IMR-90 (cell line): Measurements from ENCODE around the gene XRN1. TPM values are rescaled to one million over a fixed set of nuclear protein-coding genes. Genes with fewer than 3 reads are reported as not detected.

Experiments
- ATAC-seq: fragments of 200-7000 bp; cut with Tn5 transposase; 2 replicates; pipeline ENCODE4 v1.9.1; 2020; ENCODE audit warnings: low read depth, mild to moderate bottlenecking, moderate library complexity
- BruUV-seq: library from RNA; stranded (reverse); fragments of 400-500 nt; replicated peaks from 2 replicates; lab custom pipeline; 2021; lab: Mats Ljungman, UMichigan
- CTCF ChIA-PET: fragments of 300-600 bp; formaldehyde crosslinking; extraction: SDS; loops from one replicate; lab custom pipeline; 2021; ENCODE audit warnings: antibody characterized with exemption; lab: Yijun Ruan, JAX
- POLR2A ChIA-PET: fragments of 300-600 bp; sonication (Branson Sonifier 250); formaldehyde crosslinking; loops from one replicate; lab custom pipeline; 2022; ENCODE audit warnings: antibody characterized with exemption; ENCODE audit not compliant: unreplicated experiment; lab: Charles Lee
- DNase-seq: peaks from one replicate; pipeline ENCODE4 v3.0.0; 2013
- H2AFZ ChIP-seq: replicated peaks from 2 replicates; pipeline ENCODE3; 2013; ENCODE audit warnings: low read length, mild to moderate bottlenecking; ENCODE audit not compliant: poor library complexity
- H2AK5ac ChIP-seq: 2 replicates; pipeline ENCODE4 v1.6.1; 2013; ENCODE audit warnings: low read depth, low read length, inconsistent platforms
- H2AK9ac ChIP-seq: replicated peaks from 2 replicates; pipeline ENCODE3; 2013; ENCODE audit warnings: mild to moderate bottlenecking, low read depth, low read length, moderate library complexity; ENCODE audit not compliant: poor library complexity
- H2BK120ac ChIP-seq: 2 replicates; pipeline ENCODE4 v1.6.1; 2013; ENCODE audit warnings: low read depth, low read length, inconsistent platforms
- H2BK15ac ChIP-seq: 3 replicates; pipeline ENCODE4 v1.6.1; 2013; ENCODE audit warnings: low read depth, low read length, inconsistent platforms
- H2BK20ac ChIP-seq: 2 replicates; pipeline ENCODE4 v1.6.1; 2013; ENCODE audit warnings: low read depth, mild to moderate bottlenecking, inconsistent platforms, low read length, moderate library complexity
- H2BK5ac ChIP-seq: 2 replicates; pipeline ENCODE4 v1.6.1; 2013; ENCODE audit warnings: mild to moderate bottlenecking, low read depth, low read length, inconsistent platforms; ENCODE audit not compliant: poor library complexity, severe bottlenecking
- H3K14ac ChIP-seq: replicated peaks from 2 replicates; pipeline ENCODE4 v1.6.1; 2013; ENCODE audit warnings: low read depth, low read length, inconsistent platforms
- H3K18ac ChIP-seq: 2 replicates; pipeline ENCODE4 v1.6.1; 2013; ENCODE audit warnings: low read depth, low read length, control low read depth
- H3K23ac ChIP-seq: 2 replicates; pipeline ENCODE4 v1.6.1; 2013; ENCODE audit warnings: low read depth, low read length, inconsistent platforms
- H3K27ac ChIP-seq: 2 replicates; pipeline ENCODE4 v1.5.1; 2013; ENCODE audit warnings: mild to moderate bottlenecking, control low read depth, low read length; ENCODE audit not compliant: insufficient read depth
- H3K27me3 ChIP-seq: 2 replicates; pipeline ENCODE4 v1.6.1; 2013; ENCODE audit warnings: low read length; ENCODE audit not compliant: control insufficient read depth, insufficient read depth
- H3K36me3 ChIP-seq: 2 replicates; pipeline ENCODE4 v1.6.1; 2013; ENCODE audit warnings: low read length, mixed read lengths; ENCODE audit not compliant: control insufficient read depth, insufficient read depth
- H3K4ac ChIP-seq: 2 replicates; pipeline ENCODE4 v1.6.1; 2013; ENCODE audit warnings: low read depth, low read length, inconsistent platforms
- H3K4me1 ChIP-seq: 2 replicates; pipeline ENCODE4 v1.6.1; 2013; ENCODE audit warnings: low read length, mixed read lengths; ENCODE audit not compliant: control insufficient read depth, insufficient read depth
- H3K4me2 ChIP-seq: 2 replicates; pipeline ENCODE4 v1.6.1; 2013; ENCODE audit warnings: low read depth, mild to moderate bottlenecking, control low read depth, low read length, moderate library complexity
- H3K4me3 ChIP-seq: 2 replicates; pipeline ENCODE4 v1.5.1; 2013; ENCODE audit warnings: low read depth, mild to moderate bottlenecking, control low read depth, low read length, moderate library complexity; ENCODE audit not compliant: insufficient read depth
- H3K56ac ChIP-seq: 2 replicates; pipeline ENCODE4 v1.6.1; 2013; ENCODE audit warnings: low read length, inconsistent platforms; ENCODE audit not compliant: insufficient read depth; ENCODE audit errors: extremely low read depth
- H3K79me1 ChIP-seq, 2 experiments: 2 replicates each; pipeline ENCODE4 v1.6.1; 2013; ENCODE audit warnings: low read length in 2 of 2, inconsistent platforms in 1 of 2, low read depth in 1 of 2
- H3K9ac ChIP-seq: 2 replicates; pipeline ENCODE4 v1.6.1; 2013; ENCODE audit warnings: low read depth, low read length, control low read depth
- H3K9me1 ChIP-seq: 2 replicates; pipeline ENCODE4 v1.6.1; 2013; ENCODE audit warnings: low read length, inconsistent platforms; ENCODE audit not compliant: insufficient read depth
- H3K9me3 ChIP-seq: 2 replicates; pipeline ENCODE4 v1.6.1; 2013; ENCODE audit warnings: low read length; ENCODE audit not compliant: control insufficient read depth, insufficient read depth
- H4K20me1 ChIP-seq: 2 replicates; pipeline ENCODE4 v1.6.1; 2013; ENCODE audit warnings: low read length, inconsistent platforms; ENCODE audit not compliant: insufficient read depth
- H4K5ac ChIP-seq: 2 replicates; pipeline ENCODE4 v1.6.1; 2013; ENCODE audit warnings: mild to moderate bottlenecking, low read depth, low read length, control low read depth
- H4K8ac ChIP-seq, 2 experiments: 2 replicates each; pipeline ENCODE4 v1.6.1; 2013; ENCODE audit warnings: low read depth in 2 of 2, low read length in 2 of 2, control low read depth in 1 of 2, inconsistent platforms in 1 of 2
- H4K91ac ChIP-seq: 2 replicates; pipeline ENCODE4 v1.6.1; 2013; ENCODE audit warnings: low read depth, low read length, inconsistent platforms; ENCODE audit not compliant: insufficient read depth
- BHLHE40 ChIP-seq: fragments of 150-350 bp; IDR thresholded peaks from 2 replicates; pipeline ENCODE4 v1.6.1; 2016; ENCODE audit warnings: mild to moderate bottlenecking, low read depth, low read length
- CHD1 ChIP-seq: IDR thresholded peaks from 2 replicates; pipeline ENCODE4 v1.6.1; 2012; ENCODE audit warnings: low read depth, low read length, improper control_type of control experiment
- CTCF ChIP-seq: conservative IDR thresholded peaks from 2 replicates; pipeline ENCODE4 v1.5.1; 2012; ENCODE audit warnings: mild to moderate bottlenecking, low read depth, low read length, improper control_type of control experiment
- FOS ChIP-seq: fragments of 150-350 bp; IDR thresholded peaks from 2 replicates; pipeline ENCODE4 v1.6.1; 2016; ENCODE audit warnings: low read depth, low read length
- MAFK ChIP-seq: IDR thresholded peaks from 2 replicates; pipeline ENCODE4 v1.6.1; 2012; ENCODE audit warnings: low read depth, low read length, improper control_type of control experiment
- MXI1 ChIP-seq: IDR thresholded peaks from 2 replicates; pipeline ENCODE4 v1.6.1; 2012; ENCODE audit warnings: low read depth, mild to moderate bottlenecking, low read length, moderate library complexity, borderline replicate concordance
- RAD21 ChIP-seq: IDR thresholded peaks from 2 replicates; pipeline ENCODE4 v1.6.1; 2012; ENCODE audit warnings: low read length, improper control_type of control experiment
- RCOR1 ChIP-seq: IDR thresholded peaks from 2 replicates; pipeline ENCODE4 v1.6.1; 2012; ENCODE audit warnings: mild to moderate bottlenecking, low read length, improper control_type of control experiment; ENCODE audit not compliant: insufficient replicate concordance
- SMC3 ChIP-seq: fragments of 150-350 bp; IDR thresholded peaks from 2 replicates; pipeline ENCODE4 v1.6.1; 2016; ENCODE audit warnings: low read depth, mild to moderate bottlenecking, antibody characterized with exemption, low read length, moderate library complexity
- WGBS, 2 experiments: methylation state at CpG; one replicate each; pipeline versions ENCODE4 v1.1.5 to v1.1.7; 2013; ENCODE audit warnings: missing lambda C conversion rate in 2 of 2; ENCODE audit not compliant: insufficient read length in 1 of 2; ENCODE audit errors: extremely low coverage in 2 of 2; 5-methylcytosine and 5-hydroxymethylcytosine counted together
- dilution Hi-C: fragments of 300-500 bp; cut with HindIII; formaldehyde crosslinking; loops from one replicate; pipeline ENCODE4 v1.14.3; 2018; ENCODE audit warnings: low sequenced_read_pairs; ENCODE audit not compliant: unreplicated experiment
- in situ Hi-C: fragments of 300-500 bp; cut with MboI; formaldehyde crosslinking; loops from 3 replicates; pipeline ENCODE4 v1.14.3; 2019; ENCODE audit warnings: low sequenced_read_pairs, inconsistent platforms, mixed read lengths
- intact Hi-C: fragments of 100-400 bp; cut with micrococcal nuclease; formaldehyde crosslinking; loops from 2 replicates; pipeline ENCODE4 v1.10.0; 2022
- polyA plus RNA-seq, 3 experiments: library from polyadenylated mRNA; depleted of rRNA; stranded (reverse); fragments of >200 nt; gene quantifications; 2 replicates each; pipeline ENCODE4 v1.2.3, GENCODE V29; 2012; ENCODE audit warnings: low replicate concordance in 1 of 3
- total RNA-seq: library from RNA; depleted of rRNA; stranded (reverse); fragments of >200 nt; gene quantifications from 2 replicates; pipeline ENCODE4 v1.2.3, GENCODE V29; 2012

The XRN1 gene
- total and polyA plus RNA-seq, 2 of the 4 experiments (the other 2 are of a cell fraction) = 6.0 to 21.5 TPM

DNA sequence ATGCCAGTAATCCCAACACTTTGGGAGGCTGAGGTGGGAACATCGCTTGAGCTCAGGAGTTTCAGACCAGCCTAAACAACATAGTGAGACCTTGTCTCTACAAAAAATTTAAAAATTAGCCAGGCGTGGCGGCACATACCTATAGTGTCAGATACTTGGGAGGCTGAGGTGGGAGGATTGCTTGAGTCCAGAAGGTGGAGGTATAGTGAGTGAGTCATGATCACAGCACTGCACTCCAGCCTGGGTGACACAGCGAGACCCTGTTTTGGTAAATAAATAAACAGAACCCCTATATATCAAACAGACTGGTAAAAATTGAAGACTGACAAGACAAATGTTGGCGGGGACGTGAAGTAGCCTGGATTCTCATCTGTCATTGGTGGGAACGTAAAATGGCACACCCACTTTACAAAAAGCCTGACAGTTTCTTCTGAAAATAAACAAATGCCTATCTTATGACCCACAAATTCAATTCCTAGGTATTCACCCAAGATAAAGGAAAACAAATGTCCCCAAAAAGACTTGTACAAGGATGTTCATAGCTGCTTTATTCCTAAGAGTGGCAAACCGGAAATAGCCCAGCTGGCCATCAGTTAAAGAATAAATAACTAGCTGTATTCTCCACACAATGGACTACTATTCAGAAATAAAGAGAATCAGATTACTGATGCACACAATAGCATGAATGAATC is 175.5 kb downstream of the XRN1 start (continued):
- TF ChIP-seq MXI1 = no peak

- Histone ChIP-seq H3K4me1 (peaks cover 2% of the 10 kb centered on the region), H2AFZ (no peak overlapping the region), H4K91ac (no peak overlapping the region), H3K9me1 (no peaks in the 10 kb centered on the region), H3K4me2 (no peak overlapping the region), H4K5ac (no peak overlapping the region), H3K9ac (no peak overlapping the region), H3K79me1 (no peaks in the 10 kb centered on the region), H3K23ac (no peak overlapping the region), H2BK5ac (no peak overlapping the region), H3K27me3 (no peaks in the 10 kb centered on the region), H3K27ac (no peak overlapping the region), H3K18ac (no peak overlapping the region), H2AK5ac (peak overlapping the region; percentile 62), H4K20me1 (no peaks in the 10 kb centered on the region), H3K36me3 (no peaks in the 10 kb centered on the region), H3K4me3 (no peak overlapping the region), H2AK9ac (no peak overlapping the region), H2BK120ac (peak overlapping the region; percentile 69), H3K56ac (no peak overlapping the region), H3K9me3 (no peaks in the 10 kb centered on the region), H4K8ac (peak overlapping the region in 1 of 2 experiments; percentile 8; a peak in 1 of 4 replicates), H2BK15ac (peak overlapping the region; percentile 70; the same call in 2 of the 3 replicates), H3K4ac (peak overlapping the region; percentile 62; the same call in 1 of the 2 replicates), H2BK20ac (peak overlapping the region; percentile 51; the same call in 1 of the 2 replicates), H3K14ac (no peak overlapping the region; the same call in 1 of the 2 replicates)
- dilution Hi-C loops = no loop called here
- POLR2A ChIA-PET = no interaction called here
- TF ChIP-seq BHLHE40 = no peak
- TF ChIP-seq RCOR1 = no peak
- TF ChIP-seq MXI1 = no peak
- no peak for TF ChIP-seq SMC3
- TF ChIP-seq FOS = no peak
- no peak for TF ChIP-seq RAD21
- TF ChIP-seq CHD1 = no peak
- TF ChIP-seq MAFK = no peak
- no peak for TF ChIP-seq CTCF
- ATAC-seq (no peak), DNase-seq (no peak)
- no CpG with 5 or more reads among the region's 3 CpGs for WGBS, 2 experiments
- intact Hi-C loops = no loop called here
- CTCF ChIA-PET = no interaction called here
- no TSS peak for BruUV-seq
- in situ Hi-C loops = no loop called here
These were observed 177.4 kb downstream of the XRN1 start for GRCh38 chr3:142270407-142270806.
